Right kidney (tissue), 9 donors: Measurements from ENCODE around the gene EIF3M.
A peak's percentile ranks its signal among the peaks of the same experiment; 100 is the strongest.

Experiments used
- DNase-seq: peaks from one replicate; pipeline ENCODE4 v3.0.0-alpha.2; 2016
- long read RNA-seq, 8 donors: transcript quantifications; one replicate each; lab custom pipeline, GENCODE V29; 2026

EIF3M gene
- long read RNA-seq, donor 1, full-length matches to known transcripts, result 257 of 353 reads
- long read RNA-seq, donor 1, partial matches to known transcripts, result 96 of 353 reads
- long read RNA-seq, donor 1, other reads (novel, unspliced or antisense), result 0 of 353 reads
- long read RNA-seq, donor 2, full-length matches to known transcripts, result 144 of 170 reads
- long read RNA-seq, donor 2, partial matches to known transcripts, result 26 of 170 reads
- long read RNA-seq, donor 2, other reads (novel, unspliced or antisense), result 0 of 170 reads
- long read RNA-seq, donor 3, full-length matches to known transcripts, result 101 of 101 reads
- long read RNA-seq, donor 3, partial matches to known transcripts, result 0 of 101 reads
- long read RNA-seq, donor 3, other reads (novel, unspliced or antisense), result 0 of 101 reads
- long read RNA-seq, donor 4, full-length matches to known transcripts, result 175 of 233 reads
- long read RNA-seq, donor 4, partial matches to known transcripts, result 58 of 233 reads
- long read RNA-seq, donor 4, other reads (novel, unspliced or antisense), result 0 of 233 reads
- long read RNA-seq, donor 5, full-length matches to known transcripts, result 241 of 291 reads
- long read RNA-seq, donor 5, partial matches to known transcripts, result 50 of 291 reads
- long read RNA-seq, donor 5, other reads (novel, unspliced or antisense), result 0 of 291 reads
- long read RNA-seq, donor 6, full-length matches to known transcripts, result 163 of 207 reads
- long read RNA-seq, donor 6, partial matches to known transcripts, result 44 of 207 reads
- long read RNA-seq, donor 6, other reads (novel, unspliced or antisense), result 0 of 207 reads
- long read RNA-seq, donor 7, full-length matches to known transcripts, result 232 of 302 reads
- long read RNA-seq, donor 7, partial matches to known transcripts, result 56 of 302 reads
- long read RNA-seq, donor 7, other reads (novel, unspliced or antisense), result 14 of 302 reads
- long read RNA-seq, donor 8, full-length matches to known transcripts, result 202 of 248 reads
- long read RNA-seq, donor 8, partial matches to known transcripts, result 46 of 248 reads
- long read RNA-seq, donor 8, other reads (novel, unspliced or antisense), result 0 of 248 reads

DNA sequence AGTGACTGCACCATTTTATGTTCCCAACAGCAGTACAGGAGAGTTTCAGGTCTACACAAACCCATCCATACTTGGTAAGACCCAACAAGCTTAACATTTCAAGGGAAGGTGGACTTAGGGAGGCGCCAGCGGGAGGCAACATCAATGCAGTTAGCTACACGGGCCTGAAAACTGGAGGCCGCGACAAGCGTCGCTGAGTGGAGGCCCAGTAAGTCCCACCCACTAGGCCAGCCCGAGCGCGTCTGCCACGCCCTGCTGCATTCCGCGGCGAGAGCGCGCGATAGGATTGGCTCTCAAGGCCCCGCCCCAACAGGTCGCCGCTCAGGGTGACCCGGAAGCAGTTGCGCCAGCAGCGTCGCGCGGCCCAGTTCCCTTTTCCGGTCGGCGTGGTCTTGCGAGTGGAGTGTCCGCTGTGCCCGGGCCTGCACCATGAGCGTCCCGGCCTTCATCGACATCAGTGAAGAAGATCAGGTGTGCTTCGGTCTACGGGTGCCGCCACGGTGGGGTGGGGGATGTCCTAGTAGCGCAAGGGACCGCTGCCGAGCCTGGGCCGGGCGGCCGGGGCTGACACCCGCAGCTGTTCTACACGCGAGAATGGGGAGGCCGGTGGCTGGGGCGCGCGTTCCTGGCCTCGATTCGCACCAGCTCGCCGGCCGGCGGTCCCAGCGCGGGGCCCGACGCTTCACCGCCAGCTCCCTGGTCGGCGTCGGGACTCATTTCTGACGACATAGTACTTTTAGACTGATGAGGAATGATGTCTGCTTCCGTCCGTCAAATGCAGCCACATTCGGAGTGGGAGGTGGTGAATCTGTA, at the start of gene EIF3M:
TSS of gene EIF3M (plus strand) at position 373 of the 813 bp plus-strand sequence. CDS start at position 430, 57 bp downstream.
- DNase-seq, result peak; percentile 93

DNA sequence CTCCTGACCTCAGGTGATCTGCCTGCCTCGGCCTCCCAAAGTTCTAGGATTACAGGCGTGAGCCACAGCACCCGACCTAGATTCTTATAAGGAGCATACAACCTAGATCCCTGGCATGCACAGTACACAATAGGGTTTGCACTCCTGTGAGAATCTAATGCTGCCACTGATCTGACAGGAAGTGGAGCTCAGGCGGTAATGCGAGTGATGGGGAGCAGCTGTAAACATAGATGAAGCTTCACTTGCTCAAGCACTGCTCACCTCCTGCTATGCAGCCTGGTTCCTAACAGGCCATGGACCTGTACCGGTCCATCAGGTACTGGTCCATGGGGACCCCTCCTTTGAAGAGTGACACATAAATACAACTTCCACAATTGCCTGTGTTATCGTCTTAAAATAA, 44.8 kb upstream of the EIF3M start:
- DNase-seq, result no peak

DNA sequence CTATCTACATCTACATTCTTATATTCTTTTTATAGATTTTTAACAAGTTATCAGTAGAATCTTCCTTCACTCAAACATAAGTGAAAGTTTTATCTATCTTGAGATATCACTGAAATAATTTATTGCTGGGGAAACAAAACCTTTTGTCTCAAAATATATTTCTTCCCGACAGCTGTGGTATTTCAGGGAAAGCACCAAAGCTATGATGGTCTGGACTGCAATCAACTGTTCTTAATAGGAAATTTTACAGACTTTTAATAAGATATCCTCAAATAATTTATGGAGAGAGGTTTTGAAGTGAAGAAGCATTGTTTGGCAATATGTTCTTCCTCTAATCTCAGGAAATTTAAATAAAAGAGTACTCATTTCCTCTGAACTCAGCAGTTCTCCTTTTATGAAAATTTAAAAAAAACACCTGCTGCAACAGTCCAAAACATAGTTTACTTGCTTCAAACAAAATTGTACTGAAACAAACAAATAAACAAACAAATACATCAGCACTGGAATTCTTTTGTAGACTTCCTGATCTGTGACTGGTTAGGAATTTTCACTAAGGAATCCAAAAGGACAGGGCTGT, 33.9 kb upstream of the EIF3M start:
- DNase-seq, result no peak

- DNase-seq, result no peak
Observed at GRCh38 chr11:32550207-32550606, 33.4 kb upstream of the EIF3M start.

DNA sequence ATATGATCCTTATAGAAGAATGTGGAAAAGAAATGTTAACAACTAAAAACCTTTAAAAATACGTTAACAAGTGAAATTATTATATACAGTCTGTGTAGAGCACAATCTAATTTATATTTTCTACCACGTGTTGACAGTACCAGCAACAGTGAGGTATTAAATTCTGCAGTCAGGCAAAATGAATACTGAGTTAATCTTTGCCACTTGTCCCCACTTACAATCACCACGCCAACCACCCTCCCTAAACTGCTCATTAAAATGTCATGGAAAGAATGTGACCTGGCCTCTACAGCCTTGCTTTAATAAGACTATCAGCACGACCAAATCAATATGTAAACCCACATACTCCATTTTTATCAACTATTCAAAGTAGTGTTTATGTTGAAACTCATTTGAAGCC, 28.5 kb upstream of the EIF3M start:
- DNase-seq, result no peak

GRCh38 chr11:32555895-32556294, 27.7 kb upstream of the EIF3M start:
- peak; percentile 21 for DNase-seq

DNA sequence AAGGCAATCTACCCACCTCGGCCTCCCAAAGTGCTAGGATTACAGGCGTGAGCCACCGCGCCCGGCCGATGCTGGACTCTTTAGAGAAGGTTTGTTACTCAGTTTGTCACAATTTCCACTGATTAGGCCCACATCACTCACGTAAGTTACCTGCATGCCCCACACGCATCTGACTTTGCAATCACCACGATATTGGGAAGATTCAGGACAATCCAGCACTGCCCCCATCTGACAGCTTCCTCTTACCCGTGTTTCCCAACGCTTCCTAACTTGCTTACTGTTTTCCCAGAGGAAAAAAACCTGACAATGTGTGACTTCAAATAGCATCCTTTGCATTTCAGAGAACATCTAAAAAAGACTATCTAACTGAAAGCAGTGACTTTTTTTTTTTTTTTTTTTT, 21.8 kb upstream of the EIF3M start:
- DNase-seq, result no peak

- DNase-seq, result peak; percentile 50
Observed at GRCh38 chr11:32562839-32563599, 20.6 kb upstream of the EIF3M start.

DNA sequence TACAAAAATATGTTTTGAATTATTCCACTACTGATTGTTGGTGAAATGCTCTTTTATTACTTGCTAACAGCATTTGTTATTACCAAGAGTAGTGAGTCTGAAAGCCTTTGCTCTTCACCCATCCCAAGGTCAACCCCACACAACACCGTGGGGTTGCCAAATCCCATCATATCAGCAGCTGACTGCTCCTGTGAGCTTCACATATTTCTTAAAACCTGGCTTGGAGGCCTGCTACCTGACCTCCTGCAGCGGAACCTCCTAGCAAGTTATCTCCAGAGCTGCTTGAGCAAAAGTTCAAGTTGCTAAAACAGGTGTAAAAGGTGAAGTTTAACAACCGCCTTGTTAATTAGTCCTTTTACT, 20.1 kb upstream of the EIF3M start:
- peak; percentile 33 for DNase-seq

GRCh38 chr11:32566517-32566916, 17.1 kb upstream of the EIF3M start:
- no peak for DNase-seq

GRCh38 chr11:32567154-32567553, 16.5 kb upstream of the EIF3M start:
- no peak for DNase-seq

GRCh38 chr11:32569313-32569881, 14.2 kb upstream of the EIF3M start:
- no peak for DNase-seq

DNA sequence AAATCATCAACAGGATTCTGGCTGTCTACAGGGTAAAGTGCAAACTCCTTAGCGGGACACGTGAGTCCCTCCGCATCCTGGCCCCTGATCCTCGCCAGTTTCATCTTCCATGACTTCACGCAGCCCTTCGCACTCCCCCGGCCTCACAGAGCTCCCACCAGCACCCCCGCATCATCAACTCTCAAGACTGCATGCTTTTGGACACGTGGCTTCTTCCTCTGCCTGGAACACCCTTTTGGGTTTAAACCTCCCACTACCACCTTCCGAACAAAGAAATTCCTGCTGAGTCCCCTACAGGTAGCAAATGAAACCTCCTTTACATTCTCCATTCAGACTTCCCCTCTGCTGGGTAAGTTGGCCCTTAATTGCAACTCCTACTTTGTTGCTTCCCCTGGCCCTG, 12.6 kb upstream of the EIF3M start:
- DNase-seq, result peak; percentile 47

GRCh38 chr11:32573228-32573627, 10.4 kb upstream of the EIF3M start:
- no peak for DNase-seq

GRCh38 chr11:32574421-32574820, 9.2 kb upstream of the EIF3M start:
- no peak for DNase-seq

GRCh38 chr11:32575070-32575469, 8.6 kb upstream of the EIF3M start:
- DNase-seq, result no peak

- no peak for DNase-seq
Observed at GRCh38 chr11:32576456-32576855, 7.2 kb upstream of the EIF3M start.

- DNase-seq, result no peak
Observed at GRCh38 chr11:32580967-32581366, 2.7 kb upstream of the EIF3M start.

- no peak for DNase-seq
Observed at GRCh38 chr11:32581556-32581955, 2.1 kb upstream of the EIF3M start.

GRCh38 chr11:32584921-32585320, 1.3 kb downstream of the EIF3M start:
- DNase-seq, result no peak
